T47D (cell line): ENCODE results near the gene TTC34.
"Not testable (repeated sequence)": the region's sequence is repeated elsewhere in the genome, so short reads cannot be mapped to it uniquely, and the experiment has no call there.

Experiments used
- DNase-seq, 2 experiments: peaks; one replicate each; pipeline versions ENCODE4 v3.0.0 to v3.0.0-alpha.2; 2011 to 2012; ENCODE audit warnings: low read depth in 1 of 2, low spot score in 1 of 2
- JUND ChIP-seq: IDR thresholded peaks from 2 replicates; pipeline ENCODE4 v1.6.1; 2012; ENCODE audit warnings: low read depth
- in situ Hi-C: cut with HindIII; loops from 2 replicates; pipeline ENCODE4 v1.10.0; 2016; ENCODE audit warnings: low sequenced_read_pairs, low pct_unique_long_range_greater_than_20kb

The TTC34 gene

DNA sequence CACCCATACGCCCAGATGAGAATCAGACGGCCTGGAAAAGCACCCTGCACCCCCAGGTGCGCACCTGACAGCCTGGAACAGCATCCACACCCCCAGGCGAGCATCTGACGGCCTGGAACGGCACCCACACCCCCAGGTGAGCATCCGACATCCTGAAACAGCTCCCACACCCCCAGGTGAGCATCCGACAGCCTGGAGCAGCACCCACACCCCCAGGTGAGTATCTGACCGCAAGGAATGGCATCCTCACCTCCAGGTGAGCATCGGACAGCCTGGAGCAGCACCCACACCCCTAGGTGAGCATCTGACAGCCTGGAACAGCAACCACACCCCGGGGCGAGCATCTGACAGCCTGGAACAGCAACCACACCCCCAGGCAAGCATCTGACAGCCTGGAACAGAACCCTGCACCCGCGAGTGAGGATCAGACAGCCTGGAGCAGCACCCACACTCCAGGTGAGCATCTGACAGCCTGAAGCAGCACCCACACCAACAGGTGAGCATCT is 147.0 kb downstream of the TTC34 start:
- DNase-seq, in situ Hi-C loops: not testable (repeated sequence)

DNA sequence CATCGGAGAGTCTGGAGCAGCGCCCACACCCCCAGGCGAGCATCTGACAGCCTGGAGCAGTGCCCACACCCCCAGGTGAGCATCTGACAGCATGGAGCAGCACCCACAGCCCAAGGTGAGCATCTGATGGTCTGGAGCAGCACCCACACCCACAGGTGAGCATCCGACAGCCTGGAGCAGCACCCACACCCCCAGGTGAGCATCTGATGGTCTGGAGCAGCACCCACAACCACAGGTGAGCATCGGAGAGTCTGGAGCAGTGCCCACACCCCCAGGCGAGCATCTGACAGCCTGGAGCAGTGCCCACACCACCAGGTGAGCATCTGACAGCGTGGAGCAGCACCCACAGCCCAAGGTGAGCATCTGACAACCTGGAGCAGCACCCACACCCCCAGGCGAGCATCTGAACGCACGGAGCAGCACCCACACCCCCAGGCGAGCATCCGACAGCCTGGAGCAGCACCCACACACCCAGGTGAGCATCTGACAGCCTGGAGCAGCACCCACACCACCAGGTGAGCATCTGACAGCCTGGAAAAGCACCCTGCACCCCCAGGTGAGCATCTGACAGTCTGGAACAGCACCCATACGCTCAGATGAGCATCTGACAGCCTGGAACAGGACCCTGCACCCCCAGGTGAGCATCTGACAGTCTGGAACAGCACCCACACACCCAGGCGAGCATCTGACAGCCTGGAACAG is 147.6 kb downstream of the TTC34 start:
- DNase-seq, in situ Hi-C loops: not testable (repeated sequence)

DNA sequence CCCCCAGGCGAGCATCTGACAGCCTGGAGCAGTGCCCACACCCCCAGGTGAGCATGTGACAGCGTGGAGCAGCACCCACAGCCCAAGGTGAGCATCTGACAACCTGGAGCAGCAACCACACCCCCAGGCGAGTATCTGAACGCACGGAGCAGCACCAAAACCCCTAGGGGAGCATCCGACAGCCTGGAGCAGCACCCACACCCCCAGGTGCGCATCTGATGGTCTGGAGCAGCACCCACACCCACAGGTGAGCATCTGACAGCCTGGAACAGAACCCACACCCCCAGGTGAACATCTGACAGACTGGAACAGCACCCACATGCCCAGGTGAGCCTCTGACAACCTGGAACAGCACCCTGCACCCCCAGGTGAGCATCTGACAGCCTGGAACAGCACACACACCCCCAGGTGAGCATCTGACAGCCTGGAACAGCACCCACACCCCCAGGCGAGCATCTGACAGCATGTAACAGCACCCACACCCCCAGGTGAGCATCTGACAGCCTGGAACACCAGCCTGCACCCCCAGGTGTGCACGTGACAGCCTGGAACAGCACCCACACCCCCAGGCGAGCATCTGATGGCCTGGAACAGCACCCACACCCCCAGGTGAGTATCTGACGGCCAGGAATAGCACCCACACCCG is 148.4 kb downstream of the TTC34 start:
- in situ Hi-C loops, DNase-seq: not testable (repeated sequence)

DNA sequence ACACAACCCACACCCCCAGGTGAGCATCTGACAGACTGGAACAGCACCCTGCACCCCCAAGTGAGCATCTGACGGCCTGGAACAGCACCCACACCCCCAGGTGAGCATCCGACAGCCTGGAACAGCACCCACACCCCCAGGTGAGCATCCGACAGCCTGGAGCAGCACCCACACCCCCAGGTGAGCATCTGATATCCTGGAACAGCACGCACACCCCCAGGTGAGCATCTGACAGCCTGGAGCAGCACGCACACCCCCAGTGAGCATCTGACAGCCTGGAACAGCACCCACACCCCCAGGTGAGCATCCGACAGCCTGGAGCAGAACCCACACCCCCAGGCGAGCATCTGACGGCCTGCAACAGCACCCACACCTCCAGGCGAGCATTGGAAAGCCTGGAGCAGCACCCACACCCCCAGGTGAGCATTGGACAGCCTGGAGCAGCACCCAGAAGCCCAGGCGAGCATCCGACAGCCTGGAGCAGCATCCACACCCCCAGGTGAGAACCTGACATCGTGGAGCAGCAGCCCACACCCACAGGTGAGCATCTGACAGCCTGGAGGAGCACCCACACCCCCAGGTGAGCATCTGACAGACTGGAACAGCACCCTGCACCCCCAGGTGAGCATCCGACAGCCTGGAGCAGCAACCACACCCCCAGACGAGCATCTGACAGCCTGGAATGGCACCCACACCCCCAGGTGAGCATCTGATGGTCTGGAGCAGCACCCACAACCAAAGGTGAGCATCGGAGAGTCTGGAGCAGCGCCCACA is 149.2 kb downstream of the TTC34 start:
- in situ Hi-C loops, DNase-seq: not testable (repeated sequence)

DNA sequence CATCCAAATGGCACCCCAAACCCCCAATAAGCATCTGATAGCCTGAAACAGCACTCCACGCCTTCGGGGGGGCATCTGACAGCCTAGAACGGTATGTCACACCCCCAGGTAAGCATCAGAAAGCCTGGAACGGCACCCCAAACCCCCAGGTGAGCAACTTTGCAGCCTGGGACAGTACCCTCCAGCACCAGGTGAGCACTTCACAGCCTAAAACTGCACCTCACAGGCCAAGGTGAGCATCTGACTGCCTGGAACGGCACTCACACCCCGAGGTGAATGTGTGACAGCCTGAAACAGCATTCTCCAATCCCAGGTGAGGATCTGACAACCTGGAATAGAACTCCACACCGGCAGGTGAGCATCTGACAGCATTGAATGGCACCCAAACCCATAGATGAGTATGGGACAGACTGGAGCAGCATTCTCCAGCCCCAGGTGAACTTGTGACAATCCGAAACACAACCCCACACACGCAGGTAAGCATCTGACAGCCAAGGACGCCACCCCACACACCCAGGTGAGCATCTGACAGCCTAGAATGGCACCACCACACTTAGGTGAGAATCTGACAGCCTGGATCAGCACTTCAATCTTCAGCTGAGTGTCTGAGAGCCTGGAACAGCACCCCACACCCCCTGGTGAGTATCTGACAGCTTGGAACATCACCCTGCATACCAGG is 150.4 kb downstream of the TTC34 start:
- in situ Hi-C loops: no loop called here
- TF ChIP-seq JUND: no peak
- no peak for DNase-seq

DNA sequence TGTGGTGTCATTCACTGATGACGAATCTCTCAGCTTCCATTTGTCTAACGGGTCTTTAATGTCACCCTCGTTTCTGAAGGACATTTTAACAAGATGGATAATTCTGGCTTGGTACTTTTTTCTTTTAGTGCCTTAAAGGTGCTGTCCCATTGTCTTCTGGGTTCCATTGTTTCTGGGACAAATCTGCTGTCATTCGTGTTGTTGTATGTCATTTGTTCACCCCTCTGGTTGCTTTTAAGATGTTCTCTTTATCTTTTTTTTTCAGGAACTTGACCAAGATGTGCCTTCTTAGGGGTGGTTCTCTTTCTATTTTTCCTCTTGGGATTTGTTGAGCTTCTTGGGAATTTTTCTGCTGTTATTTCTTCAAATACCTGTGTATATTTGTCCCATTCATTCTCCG is 154.7 kb downstream of the TTC34 start:
- no peak for DNase-seq
- in situ Hi-C loops: no loop called here
- no peak for TF ChIP-seq JUND

DNA sequence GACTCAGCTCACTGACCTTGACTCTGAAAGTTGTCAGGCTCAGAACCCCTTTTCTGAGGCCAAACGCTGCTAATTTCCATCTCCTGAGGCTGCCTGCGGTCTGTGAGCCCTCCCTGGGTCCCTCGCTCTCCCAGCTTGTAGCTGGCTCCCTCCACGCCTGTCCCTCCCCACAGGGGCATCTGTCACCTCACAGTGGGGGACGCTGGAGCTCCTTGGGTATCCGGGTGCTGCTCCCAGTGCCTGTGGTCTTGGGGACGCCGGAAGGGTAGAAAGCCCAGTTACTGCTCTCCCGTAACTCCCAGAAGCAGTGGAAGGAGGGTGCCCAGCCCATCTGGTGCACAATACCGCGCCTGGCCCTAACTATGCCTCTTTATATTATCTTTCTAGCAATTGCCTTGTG is 155.7 kb downstream of the TTC34 start:
- in situ Hi-C loops: no loop called here
- DNase-seq: no peak
- no peak for TF ChIP-seq JUND

DNA sequence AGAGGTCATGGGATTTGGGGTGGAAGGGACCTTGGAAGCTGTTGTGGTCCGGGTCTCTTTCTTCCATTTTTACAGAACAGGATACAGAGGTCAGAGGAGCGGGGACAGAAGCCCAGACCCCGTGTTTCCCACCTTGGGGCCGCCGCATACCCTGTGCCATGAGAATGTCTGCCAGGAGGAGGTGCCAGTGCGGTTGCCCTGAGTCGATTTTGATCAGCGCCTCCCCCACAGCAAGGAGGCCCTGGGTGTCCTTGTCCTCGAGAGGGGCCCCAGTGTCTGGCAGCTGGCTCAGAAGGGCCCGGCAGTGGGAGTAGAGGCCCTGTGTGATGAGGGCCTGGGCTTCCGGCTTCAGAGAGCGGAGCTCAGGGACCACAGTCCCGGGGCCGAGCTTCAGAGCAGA is 156.3 kb downstream of the TTC34 start:
- DNase-seq: no peak
- in situ Hi-C loops: no loop called here
- no peak for TF ChIP-seq JUND

DNA sequence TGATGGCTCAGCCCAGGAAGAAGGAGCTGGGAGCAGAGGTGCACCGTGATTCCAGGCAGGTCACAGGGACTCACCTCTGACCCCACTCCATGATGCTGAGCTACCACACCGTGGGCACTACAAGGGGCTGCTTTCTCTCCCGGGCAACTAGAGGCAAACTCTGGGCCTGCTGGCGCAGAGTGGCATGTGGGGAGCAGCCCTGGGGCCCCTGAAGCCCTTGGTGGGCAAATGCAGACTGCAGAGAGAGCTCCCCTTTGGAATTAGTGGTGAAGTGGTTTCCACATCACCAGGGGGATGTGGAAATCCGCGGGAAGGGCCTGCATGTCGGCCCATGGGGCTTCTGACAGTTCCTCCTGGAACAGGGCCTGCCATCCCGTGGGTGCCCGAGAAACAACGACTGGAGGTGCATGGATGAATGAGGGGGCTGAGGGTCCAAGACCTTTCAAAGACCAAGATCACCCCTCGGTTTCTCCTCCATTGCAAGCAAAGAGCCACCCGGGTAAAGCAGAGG is 156.8 kb downstream of the TTC34 start:
- TF ChIP-seq JUND: no peak
- in situ Hi-C loops: no loop called here
- no peak for DNase-seq

DNA sequence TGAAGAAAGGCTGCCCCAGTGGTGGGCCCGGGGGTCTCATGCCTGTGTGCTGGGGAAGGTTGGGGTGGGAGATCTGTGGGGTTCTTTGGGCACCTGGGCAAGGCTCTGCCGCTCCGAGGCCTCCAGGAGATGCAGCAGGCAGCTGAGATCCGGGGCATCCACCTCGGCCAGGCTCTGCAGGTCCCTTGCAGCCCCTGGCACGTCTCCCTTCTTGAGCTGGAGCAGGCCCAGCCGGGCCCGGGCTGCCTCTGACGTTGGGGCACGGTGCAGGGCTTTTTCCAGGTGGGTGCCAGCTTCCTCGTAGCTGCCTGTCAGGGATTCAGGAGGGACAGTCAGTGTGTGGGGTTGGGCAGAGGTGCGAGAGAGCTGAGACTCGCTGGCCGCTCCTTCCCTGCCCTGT is 157.3 kb downstream of the TTC34 start:
- DNase-seq: no peak
- in situ Hi-C loops: no loop called here

DNA sequence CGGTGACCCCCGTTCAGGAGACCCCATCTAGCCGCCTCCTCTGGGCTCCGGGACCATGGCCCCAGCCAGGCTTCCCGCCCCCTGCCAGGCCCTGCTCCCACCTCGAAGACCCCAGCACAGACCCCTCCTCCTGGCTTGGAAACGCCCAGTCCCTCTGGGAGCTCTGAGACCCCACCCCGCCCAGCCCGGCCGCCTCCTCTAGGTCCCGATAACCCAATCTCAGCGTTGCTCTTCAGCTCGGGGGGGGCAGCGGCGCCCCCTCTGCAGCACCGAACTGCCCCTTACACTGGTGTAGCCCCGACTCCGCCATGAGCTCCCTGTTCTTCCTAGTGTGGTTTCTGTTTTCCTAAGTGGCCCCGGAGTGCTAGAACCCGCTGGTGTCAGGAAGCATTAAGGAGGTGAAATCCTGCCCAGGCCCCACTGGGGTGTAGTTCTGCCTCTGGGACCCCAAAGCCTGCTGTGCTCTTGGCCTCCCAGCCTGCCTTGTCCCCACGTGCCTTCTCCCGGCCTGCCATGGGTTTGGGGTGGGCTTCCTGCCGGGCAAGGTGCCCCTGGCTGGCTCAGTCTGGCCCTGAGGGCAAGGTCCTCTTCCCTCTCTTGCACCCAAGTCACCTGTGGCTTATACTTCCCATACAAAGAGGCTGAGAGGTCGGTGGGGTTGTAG is 157.9 kb downstream of the TTC34 start:
- in situ Hi-C loops: no loop called here
- no peak for TF ChIP-seq JUND
- DNase-seq: no peak

More for the DNA sequence above, 157.3 kb downstream of the TTC34 start:
- TF ChIP-seq JUND: no peak
